ENCODE results near the gene ARHGEF39.

- TF ChIP-seq EZH2 (IDR thresholded peaks at IDR 0.05; ENCODE audit: insufficient read depth, low read length), result no peak
- TF ChIP-seq CTCF (IDR thresholded peaks at IDR 0.05; ENCODE audit: insufficient read depth, low read depth, low read length), result no peak
Measured at GRCh38 chr9:35682520-35683315, 17.7 kb upstream of the ARHGEF39 start.
